HG03460 (cell line): Measurements from ENCODE around the gene NAA80.
"Not testable (repeated sequence)": the region's sequence is repeated elsewhere in the genome, so short reads cannot be mapped to it uniquely, and the experiment has no call there.

ENCODE experiments used
- ATAC-seq: cut with Tn5 transposase; IDR thresholded peaks from one replicate; pipeline ENCODE4 v1.9.1; 2021; ENCODE audit not compliant: unreplicated experiment

The NAA80 gene

DNA sequence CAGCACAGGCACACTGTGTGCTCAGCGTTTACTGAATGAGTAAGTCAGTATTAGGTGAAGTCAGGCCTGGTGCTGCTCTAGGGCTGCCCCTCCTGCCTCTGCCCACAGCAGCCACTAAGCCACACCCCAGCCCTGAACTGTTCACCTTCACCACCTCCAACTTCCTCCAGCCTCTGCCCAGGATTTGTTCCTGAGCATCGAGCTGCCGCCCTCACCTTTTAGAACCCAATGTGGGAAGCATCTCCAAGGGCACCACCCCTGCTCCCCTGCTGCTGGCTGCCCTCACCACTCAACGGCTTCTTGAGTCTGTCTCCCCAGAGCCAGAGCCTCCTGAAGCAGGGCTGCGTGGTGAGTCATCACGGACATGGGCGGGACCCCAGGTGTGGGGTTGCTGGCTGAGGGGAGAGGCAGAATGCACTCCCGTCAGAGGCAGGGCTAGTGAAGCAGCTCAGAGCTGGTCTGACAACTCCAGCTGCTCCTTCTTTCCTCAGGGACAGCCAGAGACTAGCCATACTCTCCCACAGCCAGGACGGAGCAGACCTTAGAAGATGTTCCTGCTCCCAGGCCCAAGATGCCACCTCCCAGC, 17.5 kb upstream of the NAA80 start:
- ATAC-seq: no peak

DNA sequence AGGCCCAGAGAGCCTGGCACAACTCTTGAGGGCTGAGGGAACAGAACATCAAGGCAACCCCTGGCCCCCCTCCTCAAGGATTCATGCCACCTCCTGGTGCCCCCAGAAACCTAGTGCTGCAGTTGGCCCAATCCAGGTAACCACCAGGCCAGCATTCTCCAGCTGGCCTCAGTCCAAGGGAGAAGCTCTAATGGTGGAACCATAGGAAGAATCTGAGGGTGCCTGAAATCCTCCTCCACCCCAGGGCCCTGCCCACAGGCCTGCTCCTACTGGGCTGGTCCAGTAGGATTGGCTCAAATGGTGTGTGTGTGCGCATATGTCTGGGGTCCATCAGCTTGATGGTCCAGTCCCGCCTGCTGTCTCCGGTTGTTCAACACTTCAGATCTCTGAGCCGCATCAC, 15.6 kb upstream of the NAA80 start:
- ATAC-seq: no peak

DNA sequence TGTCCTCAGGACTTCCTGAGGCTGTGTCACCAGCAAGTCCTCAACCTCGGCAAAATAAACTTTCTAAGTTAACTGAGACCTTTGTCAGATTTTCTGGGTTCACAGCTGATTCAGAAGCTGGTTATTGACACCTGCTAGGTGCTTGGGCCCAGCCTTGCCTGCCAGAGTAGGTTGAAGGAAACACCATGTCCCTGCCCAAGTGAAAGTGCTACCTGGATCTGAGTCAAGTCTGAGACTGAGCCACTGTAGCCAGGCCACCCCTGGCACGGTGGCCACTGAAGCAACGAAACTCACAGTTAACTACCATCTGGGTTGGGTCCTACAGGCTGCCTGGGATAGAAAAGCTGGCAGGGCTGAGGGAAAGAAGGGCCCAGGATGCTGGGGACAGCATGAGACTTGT, 15.1 kb upstream of the NAA80 start:
- no peak for ATAC-seq

- ATAC-seq: not testable (repeated sequence)
These were observed 12.8 kb upstream of the NAA80 start for GRCh38 chr3:50312041-50312440.

GRCh38 chr3:50304601-50305000, 5.4 kb upstream of the NAA80 start:
- ATAC-seq: no peak

- ATAC-seq: no peak
These were observed 4.0 kb upstream of the NAA80 start, which contains the start of gene HYAL1 for GRCh38 chr3:50303013-50303815. HYAL1 (minus strand) TSS chr3:50303574; CDS start chr3:50302956, 618 bp downstream.

DNA sequence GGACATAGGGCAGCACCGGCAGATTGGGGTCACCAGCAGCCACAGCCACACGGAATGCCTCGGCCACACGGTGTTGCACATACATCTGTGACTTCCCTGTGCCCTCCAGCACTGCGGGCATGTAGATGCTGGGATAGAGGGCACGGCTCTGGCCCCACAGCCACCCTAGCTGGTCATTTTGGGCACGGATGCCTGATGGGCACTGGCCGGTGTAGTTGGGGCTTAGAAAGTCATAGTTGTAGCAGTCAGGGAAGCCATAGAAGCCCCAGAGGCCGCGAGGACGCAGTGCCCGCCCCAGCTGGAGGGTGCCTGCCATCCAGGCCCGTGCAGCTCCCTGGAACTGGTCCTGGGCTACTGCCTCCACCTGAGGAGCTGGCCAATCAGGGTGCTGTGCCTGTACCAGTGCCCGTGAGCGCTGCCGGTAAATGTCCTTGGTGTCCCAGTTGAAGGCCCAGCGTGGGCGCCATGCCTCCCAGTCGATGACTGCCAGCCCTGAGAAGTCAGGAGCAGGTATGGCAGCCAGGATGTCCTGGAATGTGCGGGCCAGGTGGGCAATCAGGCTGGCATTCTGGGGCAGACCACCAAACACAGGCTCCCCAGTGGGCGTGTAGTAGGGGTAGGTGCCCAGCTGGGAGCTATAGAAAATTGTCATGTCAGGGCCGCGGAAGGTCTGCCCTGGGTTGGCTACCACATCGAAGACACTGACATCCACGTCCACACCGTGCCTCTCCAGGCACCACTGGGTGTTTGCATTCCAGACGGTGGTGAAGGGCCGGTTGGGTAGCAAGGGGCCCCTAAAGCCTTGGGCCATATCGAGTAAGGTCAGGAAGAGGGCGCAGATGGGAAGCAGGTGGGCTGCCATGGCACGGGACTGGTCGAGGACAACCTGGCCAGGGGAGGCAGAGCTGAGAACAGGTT, 3.1 kb upstream of the NAA80 start:
- ATAC-seq: no peak

DNA sequence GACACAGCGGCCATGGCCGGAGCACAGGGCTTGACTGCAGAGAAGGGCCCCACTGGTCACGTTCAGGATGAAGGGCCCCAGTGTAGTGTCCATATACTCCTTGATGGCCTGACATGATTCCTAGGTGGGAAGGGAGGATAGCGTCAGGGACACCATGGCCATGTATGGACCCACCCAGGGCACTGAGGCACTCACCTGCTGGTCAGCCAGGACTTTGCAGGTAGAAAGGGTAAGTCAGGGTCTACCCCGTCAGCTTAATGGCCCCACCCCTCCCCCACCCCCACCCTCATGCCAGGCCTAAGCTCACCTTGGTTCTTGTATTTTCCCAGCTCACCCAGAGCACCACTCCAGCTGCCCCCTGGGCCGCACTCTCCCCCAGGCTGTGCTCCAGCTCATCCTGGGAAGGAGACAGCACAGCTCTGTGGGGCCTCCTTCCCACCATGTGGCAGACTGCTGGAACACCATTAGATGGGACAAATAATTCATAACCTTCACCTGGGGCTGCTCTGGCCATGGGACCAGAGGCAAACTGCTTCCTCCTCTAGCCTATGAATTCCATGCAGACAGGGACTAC, 1.6 kb upstream of the NAA80 start:
- no peak for ATAC-seq

DNA sequence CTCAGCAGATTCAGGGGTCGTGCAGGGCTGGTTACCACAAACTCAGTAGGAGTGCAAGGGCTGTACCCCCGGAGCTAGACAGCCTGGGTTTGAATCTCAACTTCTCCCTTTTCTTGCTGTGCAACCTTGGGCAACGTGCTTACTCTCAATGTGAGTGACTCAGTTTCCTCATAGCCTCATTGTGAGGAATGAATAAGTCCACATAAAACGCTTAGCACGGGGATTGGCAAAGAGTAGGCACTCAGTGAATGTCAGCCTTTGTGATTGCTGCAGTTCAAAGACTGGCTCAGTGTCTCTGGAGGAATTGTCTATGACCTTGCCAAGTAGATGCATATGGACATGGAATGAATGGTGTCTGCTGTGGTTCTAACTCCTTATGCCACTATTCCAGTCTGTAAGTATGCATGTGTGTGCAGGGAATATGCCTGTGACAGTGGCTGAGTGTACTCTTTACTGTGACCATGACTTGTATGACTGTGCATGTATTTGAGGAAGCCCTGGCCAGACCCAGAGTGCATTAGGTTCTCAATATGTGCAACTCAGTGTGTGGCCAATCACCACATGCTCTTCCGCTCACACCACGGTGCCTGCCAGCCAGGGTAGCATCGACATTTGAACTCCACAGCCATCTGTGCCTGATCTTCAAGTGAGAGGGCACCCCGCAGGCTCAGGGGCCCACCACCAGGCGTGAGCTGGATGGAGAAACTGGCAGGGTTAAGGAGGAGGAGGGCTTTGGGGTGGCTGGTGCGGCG, 900 bp upstream of the NAA80 start:
- ATAC-seq: no peak

DNA sequence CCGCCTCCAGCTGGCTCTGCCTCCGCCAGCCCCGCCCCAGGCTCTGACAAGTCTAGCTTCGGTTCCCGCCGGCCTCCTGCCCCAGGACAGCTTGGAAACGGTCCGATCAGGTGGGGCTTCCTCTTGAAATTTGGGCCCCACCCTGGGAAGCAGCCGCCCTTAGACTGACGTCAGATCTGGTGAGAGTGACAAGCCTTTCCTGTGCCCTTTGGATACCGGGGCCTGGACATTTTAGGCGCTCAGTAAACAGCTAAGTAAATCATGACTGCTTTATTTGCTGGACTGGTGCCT, 378 bp upstream of the NAA80 start:
- ATAC-seq: no peak

DNA sequence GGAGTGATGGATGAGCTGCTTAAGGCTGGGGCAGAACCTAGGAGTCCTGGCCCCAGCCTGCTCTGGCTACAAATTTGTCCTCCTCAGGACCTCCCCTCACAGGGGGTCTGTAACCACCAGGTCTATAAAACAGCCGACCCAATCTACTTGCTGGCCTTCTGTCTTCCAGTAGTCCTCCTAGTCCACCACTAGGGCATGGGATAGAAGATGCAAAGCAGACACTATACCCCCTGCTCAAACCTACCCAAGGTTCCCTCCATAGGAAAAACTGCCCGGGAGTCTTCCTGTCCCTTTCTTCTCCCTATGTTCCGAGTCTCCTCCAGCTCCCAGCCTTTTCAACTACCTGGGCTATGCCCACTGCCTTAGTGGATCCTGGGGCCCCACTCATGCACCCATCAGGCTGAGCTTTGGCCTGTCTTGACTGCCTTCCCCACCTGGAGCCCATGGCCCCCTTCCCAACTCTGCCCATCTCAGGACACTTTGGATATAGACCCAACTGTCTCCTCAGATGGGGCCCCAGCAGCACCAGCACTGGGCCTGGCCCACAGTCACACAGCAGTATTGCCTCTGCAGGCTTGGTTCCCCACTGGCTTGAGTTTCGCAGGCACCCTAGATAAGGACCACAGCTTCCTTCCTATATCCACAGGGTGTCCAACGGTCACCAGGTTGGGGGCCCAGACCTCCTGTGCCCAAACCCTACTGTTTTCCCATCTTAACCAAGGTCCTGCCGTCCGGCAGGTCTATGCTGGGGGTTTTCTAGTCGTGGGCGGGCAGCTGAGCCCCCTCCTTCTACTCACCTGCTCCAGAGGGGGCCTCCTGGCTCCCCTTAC, 1.1 kb downstream of the NAA80 start:
- ATAC-seq: no peak

GRCh38 chr3:50297384-50297775, 1.8 kb downstream of the NAA80 start:
- no peak for ATAC-seq

DNA sequence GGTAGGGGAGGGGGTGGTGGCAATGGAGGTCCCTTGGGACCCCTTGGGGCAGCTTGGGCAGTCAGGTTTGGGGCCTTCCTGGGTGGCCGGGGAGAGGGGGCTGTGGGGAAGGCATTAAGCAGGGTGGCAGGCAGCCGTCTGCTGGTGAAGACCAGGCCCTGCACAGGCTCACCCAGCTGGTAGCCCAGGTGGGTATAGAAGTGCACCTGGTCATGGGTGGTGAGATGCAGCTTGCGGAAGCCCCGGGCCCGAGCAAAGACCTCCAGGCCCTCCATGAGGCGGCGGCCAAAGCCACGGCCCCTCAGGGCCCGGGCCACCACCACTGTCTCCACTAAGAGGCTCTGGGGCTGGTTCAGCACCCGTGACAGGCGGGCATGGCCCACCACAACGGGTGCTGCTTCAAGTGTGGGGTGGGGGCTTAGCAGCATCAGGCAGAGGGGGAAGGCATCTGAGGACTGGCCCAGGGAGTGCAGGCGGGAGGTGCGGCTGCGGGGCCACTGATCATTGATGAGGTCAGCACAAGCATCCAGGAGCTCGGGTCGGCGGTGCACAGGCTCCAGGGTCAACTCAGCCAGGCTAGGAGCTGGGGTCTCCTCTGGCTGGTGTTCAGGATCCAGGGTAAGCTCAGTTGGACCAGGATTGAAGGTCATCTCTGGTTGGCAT, 2.4 kb downstream of the NAA80 start:
- ATAC-seq: no peak

DNA sequence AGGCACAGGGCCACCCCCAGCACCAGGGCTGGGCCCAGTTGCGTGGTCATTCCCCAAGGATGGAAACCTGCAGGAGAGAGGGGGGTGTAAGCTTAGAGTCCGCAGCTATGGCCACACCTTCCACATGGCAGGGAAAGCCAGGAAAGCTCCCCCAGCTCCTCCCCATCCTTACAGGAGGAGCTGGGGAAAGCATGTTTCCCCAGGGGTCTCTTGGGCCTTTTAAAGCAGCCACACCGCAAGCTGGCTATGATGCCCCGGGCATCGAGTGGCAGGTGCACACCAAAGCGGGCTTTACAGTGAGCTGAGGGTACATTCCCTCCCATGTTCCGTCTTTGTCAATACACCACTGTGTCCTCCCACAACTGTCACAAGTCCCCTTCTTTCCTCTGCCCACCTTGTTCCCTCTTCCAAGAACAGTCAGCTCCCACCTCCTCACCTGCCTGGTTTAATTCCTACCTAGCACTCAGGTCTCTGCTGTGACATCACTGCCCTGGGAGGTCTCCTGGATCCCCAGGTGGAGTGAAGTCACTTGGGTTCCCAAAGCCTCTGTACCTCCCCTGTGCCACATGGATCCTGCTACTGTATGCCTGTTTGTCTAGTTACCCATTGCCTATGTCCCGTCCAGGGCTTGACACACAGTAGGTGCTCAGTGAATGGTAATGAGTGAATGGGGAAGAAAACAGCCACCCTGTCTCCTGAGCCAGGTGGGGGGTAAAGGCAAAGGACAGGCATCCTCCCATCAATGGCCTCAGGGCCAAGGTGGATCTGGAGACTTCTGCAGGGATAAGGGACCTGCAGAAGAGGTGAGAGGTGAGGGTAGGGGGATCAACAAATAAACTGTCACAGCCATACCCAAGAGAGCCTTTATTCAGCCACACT, 3.4 kb downstream of the NAA80 start:
- ATAC-seq: no peak

DNA sequence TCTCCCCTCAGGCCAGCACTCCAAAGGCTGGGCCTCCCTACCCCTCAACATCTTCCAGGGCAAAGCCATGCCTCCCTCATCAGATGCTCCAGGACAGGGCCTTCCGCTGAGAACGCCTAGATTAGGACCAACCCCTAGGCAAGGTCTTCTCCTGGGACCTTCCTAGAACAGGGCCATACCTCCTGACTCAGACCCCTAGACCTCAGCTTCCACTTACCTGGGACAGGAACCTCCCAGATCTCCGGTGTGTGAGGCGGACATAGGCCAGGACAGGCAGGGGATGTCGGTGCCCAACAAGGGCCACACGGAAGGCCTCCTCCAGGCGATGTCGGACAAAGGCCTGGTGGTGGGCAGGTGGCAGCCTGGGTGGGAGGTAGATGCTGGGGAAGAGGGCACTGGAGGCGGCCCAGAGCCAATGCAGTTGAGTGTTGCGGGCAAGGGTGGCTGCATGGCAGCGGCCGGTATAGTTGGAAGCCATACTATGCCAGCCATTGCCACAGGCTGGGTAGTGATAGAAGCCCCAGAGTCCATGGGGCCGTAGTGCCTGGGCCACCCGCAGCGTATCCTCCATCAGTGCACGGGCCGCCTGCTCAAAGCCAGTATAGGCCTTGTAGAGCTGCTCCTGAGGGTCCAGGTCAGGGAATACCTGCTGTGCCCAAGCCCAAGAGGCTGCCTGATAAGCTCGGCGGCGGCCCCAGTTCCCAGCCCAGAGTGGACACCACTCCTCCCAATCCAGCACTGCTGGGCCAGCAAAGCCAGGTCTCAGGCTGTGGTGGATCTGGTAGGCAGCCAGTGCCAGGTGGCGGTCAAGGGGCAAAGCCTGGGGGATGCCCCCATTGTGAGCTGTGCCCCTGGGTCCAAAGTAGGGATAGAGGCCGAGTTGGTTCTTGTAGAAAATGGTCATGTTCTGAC, 4.5 kb downstream of the NAA80 start:
- no peak for ATAC-seq

DNA sequence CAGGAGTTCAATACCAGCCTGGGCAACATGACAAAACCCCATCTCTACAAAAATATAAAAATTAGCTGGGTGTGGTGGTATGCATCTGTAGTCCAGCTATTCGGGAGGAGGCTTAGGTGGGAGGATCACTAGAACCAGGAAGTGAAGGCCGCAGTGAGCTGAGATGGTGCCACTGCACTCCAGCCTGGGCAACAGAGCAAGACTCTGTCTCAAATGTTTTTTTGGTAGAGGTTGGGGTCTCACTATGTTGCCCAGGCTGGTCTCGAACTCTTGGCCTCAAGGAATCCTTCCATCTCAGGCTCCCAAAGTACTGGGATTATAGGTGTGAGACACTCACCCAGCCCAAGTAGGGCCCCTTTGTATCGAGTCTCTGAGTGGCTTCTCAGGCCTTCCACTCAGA, 5.1 kb downstream of the NAA80 start:
- ATAC-seq: no peak

DNA sequence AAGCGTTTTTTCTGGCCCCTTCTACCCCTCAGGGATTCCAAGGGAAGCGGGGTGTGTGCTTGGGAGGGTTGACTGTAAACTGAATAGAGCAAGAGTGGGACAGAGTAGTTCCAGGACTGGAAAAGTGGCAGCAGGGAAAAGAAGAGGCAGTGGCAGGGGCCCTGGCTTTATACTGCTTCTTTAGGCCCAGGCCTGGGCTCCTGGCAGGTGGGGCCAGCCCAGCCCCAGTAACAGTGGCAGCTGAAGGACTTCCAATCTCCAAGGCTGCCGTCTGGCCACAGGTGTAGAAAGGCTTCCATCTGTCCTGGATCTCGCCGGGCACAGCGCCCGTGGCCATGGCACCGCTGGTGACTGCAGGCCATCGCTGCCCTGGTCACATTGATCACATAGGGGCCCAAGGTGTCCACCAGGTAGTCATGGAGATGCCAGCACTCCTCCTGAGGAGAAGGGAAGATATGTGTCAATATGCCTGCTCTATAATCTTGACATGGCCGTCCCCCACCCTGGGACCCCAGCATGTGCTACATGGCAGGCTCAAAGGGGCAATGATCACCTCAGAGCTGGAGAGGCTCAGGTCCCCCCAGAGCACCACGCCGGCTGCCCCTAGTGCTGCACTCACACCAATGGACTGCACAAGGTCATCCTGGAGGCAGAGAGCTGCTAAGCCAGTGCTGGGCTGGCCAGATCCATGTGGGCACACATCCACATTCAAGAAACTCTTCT, 6.0 kb downstream of the NAA80 start:
- ATAC-seq: no peak
